Mucosa of descending colon (tissue), 3 donors: ENCODE results near the gene TNFSF10. TPM values are rescaled to one million over a fixed set of nuclear protein-coding genes. Genes with fewer than 3 reads are reported as not detected.
"Not testable (repeated sequence)": the region's sequence is repeated elsewhere in the genome, so short reads cannot be mapped to it uniquely, and the experiment has no call there.

Experiments used
- ATAC-seq: fragments of 200-7000 bp; cut with Tn5 transposase; one replicate; pipeline ENCODE4 v1.9.1; 2020; ENCODE audit warnings: mild to moderate bottlenecking, moderate library complexity
- DNase-seq, 3 donors: peaks; one replicate each; pipeline ENCODE4 v3.0.0-alpha.2; 2020
- H3K36me3 ChIP-seq: fragments of 200-600 bp; one replicate; pipeline ENCODE4 v1.8.0; 2021; ENCODE audit warnings: low read depth, mild to moderate bottlenecking
- H3K4me1 ChIP-seq: fragments of 200-600 bp; one replicate; pipeline ENCODE4 v1.8.0; 2021; ENCODE audit warnings: low read depth, mild to moderate bottlenecking
- H3K4me3 ChIP-seq: fragments of 200-600 bp; one replicate; pipeline ENCODE4 v1.8.0; 2021; ENCODE audit warnings: mild to moderate bottlenecking
- H3K9me3 ChIP-seq: fragments of 200-600 bp; one replicate; pipeline ENCODE4 v1.8.0; 2021; ENCODE audit warnings: mild to moderate bottlenecking
- intact Hi-C, 2 donors: fragments of 100-400 bp; cut with DNase I in 1 of 2; cut with micrococcal nuclease in 1 of 2; formaldehyde crosslinking; loops; one replicate each; pipeline versions ENCODE4 v1.11.0 to v1.11.1; 2022; cut with DNase I, micrococcal nuclease
- total RNA-seq, 3 donors: library from RNA; stranded (reverse); fragmentation: NEBNext Ultra II Directional in 2 of 3; extraction: Animal tissue kit (Norgen Biotek cat#: 25700) in 2 of 3; gene quantifications; one replicate each; pipeline versions ENCODE4 v1.2.1 to v1.2.4, GENCODE V29; 2021 to 2023
- TF ChIP-seq, protein P1 (sequence below): fragments of 200-600 bp; IDR thresholded peaks from one replicate; pipeline ENCODE4 v1.8.0; 2022; ENCODE audit warnings: antibody characterized with exemption, mild to moderate bottlenecking
- donor health status: DM: no; HTN: no; CAD: no; lungs with moderate emphysema.
- donor health status: DM: no; HTN: no; CAD: no.
- donor health status: DM: no; HTN: yes; CAD: no.

TNFSF10 gene
- total RNA-seq, 3 donors from 2014 or later, result 70.6 to 220 (median 129) TPM

DNA sequence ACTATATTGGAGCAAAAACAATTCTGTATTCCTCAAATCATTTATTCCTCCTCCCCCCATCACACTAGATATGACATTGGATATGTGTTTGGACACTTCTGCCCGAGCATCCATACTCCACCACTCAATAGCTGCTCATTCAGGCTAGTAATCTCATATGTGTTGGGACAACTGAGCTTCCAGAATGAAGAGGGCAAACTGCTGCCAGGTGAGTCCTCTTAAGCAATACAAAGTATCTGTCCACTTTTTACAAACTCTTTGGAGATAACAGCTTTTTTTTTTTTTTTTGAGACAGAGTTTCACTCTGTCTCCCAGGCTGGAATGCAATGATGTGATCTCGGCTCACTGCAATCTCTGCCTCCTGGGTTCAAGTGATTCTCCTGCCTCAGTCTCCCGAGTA lies 5.4 kb upstream of the TNFSF10 start:
- intact Hi-C loops, result no loop called here
- no peak for ATAC-seq

DNA sequence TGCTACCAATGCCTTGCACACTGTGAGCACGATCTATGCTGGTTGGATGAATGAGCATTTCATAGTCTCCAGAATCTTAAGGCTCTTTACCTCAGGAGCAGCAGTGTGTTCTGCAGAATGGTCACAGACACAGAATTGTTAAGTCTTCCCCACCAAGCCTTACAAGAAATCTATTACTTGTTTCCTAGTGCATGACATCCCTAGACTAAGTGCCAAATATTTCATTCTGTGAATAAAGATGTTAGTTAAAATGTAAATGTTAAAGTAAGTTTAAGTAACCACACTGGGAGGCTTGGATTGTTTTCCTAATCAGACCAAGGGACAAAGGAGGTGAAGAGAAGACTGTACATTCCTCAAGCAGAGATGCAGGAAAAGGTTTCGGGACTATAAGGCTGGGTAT lies 4.1 kb upstream of the TNFSF10 start:
- TF ChIP-seq, protein P1, sequence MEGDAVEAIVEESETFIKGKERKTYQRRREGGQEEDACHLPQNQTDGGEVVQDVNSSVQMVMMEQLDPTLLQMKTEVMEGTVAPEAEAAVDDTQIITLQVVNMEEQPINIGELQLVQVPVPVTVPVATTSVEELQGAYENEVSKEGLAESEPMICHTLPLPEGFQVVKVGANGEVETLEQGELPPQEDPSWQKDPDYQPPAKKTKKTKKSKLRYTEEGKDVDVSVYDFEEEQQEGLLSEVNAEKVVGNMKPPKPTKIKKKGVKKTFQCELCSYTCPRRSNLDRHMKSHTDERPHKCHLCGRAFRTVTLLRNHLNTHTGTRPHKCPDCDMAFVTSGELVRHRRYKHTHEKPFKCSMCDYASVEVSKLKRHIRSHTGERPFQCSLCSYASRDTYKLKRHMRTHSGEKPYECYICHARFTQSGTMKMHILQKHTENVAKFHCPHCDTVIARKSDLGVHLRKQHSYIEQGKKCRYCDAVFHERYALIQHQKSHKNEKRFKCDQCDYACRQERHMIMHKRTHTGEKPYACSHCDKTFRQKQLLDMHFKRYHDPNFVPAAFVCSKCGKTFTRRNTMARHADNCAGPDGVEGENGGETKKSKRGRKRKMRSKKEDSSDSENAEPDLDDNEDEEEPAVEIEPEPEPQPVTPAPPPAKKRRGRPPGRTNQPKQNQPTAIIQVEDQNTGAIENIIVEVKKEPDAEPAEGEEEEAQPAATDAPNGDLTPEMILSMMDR, result no peak
- Histone ChIP-seq H3K9me3 (no peaks in the 10 kb centered on the region), H3K36me3 (no peaks in the 10 kb centered on the region), H3K4me3 (no peak overlapping the region), H3K4me1 (peaks cover 9% of the 10 kb centered on the region)
- no peak for DNase-seq
- intact Hi-C loops, result no loop called here
- ATAC-seq, result no peak

More for the DNA sequence above, 5.4 kb upstream of the TNFSF10 start:
- Histone ChIP-seq H3K9me3 (no peaks in the 10 kb centered on the region), H3K4me1 (peaks cover 6% of the 10 kb centered on the region), H3K4me3 (no peak overlapping the region), H3K36me3 (no peaks in the 10 kb centered on the region)
- TF ChIP-seq, protein P1, result no peak
- no peak for DNase-seq

DNA sequence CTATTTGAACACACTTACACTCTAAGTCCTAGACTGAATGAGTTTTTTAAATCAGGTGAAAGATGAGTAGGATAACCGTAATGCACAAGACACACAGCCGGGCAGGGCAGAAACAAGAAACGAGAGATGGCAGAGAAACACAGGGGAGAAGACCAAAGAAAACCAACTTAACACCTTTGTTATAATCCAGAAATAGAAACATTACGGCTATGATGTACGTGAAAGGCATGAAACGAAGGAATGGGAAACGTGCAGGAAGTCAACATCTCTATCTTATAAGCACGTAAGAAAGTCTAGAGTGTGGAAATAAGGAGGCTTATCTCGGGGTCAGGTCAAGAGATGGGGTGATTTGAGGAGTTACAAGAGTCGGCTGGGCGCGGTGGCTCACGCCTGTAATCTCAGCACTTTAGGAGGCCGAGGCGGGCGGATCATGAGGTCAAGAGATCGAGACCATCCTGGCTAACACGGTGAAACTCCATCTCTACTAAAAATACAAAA lies 1.9 kb upstream of the TNFSF10 start:
- intact Hi-C loops, result no loop called here
- Histone ChIP-seq H3K4me3 (no peak overlapping the region), H3K4me1 (peaks cover 9% of the 10 kb centered on the region), H3K9me3 (no peaks in the 10 kb centered on the region), H3K36me3 (no peaks in the 10 kb centered on the region)
- TF ChIP-seq, protein P1, result no peak
- DNase-seq (no peak), ATAC-seq (no peak)

DNA sequence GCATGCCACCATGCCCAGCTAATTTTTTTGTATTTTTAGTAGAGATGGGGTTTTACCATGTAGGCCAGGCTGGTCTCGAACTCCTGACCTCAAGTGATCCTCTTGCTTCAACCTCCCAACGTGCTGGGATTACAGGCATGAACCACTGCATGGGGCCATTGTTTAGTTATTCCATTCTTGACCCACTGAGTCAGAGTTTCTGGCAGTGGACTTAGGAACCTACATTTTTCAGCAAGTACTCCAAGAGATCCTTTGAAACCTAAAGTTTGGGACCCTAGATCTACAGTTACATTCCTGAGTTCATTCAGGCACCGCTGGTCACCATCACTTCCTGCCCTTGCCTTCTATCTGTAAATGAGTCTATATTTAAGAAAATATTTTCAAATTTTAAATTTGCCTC lies 1.4 kb upstream of the TNFSF10 start:
- TF ChIP-seq, protein P1, result no peak
- Histone ChIP-seq H3K4me1 (peaks cover 14% of the 10 kb centered on the region), H3K9me3 (no peaks in the 10 kb centered on the region), H3K4me3 (no peak overlapping the region), H3K36me3 (no peaks in the 10 kb centered on the region)
- DNase-seq (no peak), ATAC-seq (no peak)
- intact Hi-C loops, result no loop called here

DNA sequence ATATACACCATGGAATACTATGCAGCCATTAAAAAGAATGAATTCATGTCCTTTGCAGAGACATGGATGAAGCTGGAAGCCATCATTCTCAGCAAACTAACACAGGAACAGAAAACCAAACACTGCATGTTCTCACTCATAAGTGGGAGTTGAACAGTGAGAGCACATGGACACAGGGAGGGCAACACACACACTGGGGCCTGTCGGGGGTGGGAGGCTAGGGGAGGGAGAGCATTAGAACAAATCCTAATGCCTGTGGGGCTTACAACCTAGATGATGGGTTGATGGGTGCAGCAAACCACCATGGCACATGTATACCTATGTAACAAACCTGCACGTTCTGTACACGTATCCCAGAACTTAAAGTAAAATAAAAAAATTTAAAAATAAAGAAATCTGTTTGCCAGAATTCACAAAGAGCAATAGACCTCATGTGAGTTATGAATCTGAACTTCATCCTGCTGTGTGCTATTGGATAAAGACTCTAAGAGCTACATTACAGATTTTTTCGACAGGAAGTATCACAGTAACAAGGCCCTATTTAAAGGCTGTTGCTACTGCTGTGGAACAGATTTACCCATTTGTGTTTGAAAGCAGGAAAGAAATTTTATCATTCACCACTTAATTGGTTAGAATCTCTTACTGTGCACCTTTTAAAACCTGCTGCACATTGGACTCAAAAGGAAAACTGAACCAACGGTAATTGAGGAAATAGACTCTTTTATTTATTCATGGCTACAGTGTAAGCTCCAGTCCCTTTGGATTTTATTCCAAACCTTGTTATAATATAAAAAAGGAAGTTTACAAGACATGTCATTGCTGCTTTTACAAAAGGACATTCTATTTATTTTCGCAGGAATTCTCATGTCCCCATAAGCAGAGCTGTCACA lies 1.1 kb downstream of the TNFSF10 start:
- intact Hi-C loops, H3K9me3 ChIP-seq, DNase-seq, H3K36me3 ChIP-seq: not testable (repeated sequence)
- peaks cover 28% of the 10 kb centered on the region for H3K4me1 ChIP-seq
- peak overlapping the region; percentile 24 for H3K4me3 ChIP-seq
- ATAC-seq, result peak; percentile 70

DNA sequence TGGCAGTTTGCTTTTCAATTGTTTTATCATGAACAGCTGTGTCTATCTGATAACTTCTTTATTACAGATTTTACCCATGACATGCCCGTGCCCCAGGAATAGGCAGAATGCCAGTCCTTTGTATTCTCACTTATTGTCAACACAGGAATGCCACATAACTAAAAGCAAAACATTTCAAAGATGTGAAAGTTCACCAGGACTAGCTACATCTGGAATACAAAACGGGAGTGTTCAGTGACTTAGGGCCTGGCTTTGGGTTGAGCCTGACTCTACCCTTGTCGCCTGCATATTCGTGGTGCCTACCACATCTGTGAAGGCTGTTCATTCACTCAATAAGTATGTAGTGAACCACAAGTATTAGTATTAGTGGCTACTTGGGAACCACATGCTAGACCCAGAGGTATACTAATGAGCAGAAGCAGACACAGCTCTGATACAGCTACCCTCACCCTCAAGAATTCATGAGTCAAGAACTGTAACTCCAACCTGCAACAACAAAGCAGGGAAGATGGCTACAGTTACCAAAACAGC lies 2.9 kb downstream of the TNFSF10 start:
- Histone ChIP-seq H3K4me1 (peaks cover 44% of the 10 kb centered on the region), H3K4me3 (no peak overlapping the region), H3K9me3 (no peaks in the 10 kb centered on the region), H3K36me3 (no peaks in the 10 kb centered on the region)
- intact Hi-C loops, result no loop called here
- peak in 1 of 3 donors; percentile 52 for DNase-seq
- no peak for ATAC-seq
- TF ChIP-seq, protein P1, result no peak
